OCI-LY3 (cell line): ENCODE measurements around the gene EPHB2.

Experiments used
- CTCF ChIP-seq: fragments of 200-600, 300-600 bp; sonication (generic); IDR thresholded peaks from 2 replicates; pipeline ENCODE4 v1.5.1; 2014; ENCODE audit warnings: antibody characterized with exemption, low read length, low read depth
- EZH2phosphoT487 ChIP-seq: fragments of 200-600 bp; shearing (Covaris generic); IDR thresholded peaks from 2 replicates; pipeline ENCODE4 v1.6.1; 2018; ENCODE audit warnings: antibody characterized with exemption, mixed run types, low read depth

GRCh38 chr1:22705586-22705985 is 5.1 kb upstream of the EPHB2 start:
- no peak for TF ChIP-seq CTCF
- TF ChIP-seq EZH2phosphoT487 = no peak
